Activated naive CD4-positive, alpha-beta T cell treated with anti-CD3 and anti-CD28 coated beads, Interleukin-2, amount 50 U/mL, for 72 hours (primary cell): ENCODE data around the gene ARHGAP29. TPM values are rescaled to one million over a fixed set of nuclear protein-coding genes. Genes with fewer than 3 reads are reported as not detected.
A peak's percentile ranks its signal among the peaks of the same experiment; 100 is the strongest.

Experiments
- ATAC-seq, 2 donors: fragments of 150-1000 bp; cut with Tn5 transposase; 2 replicates each; pipeline ENCODE4 v1.10.0; 2021; ENCODE audit warnings: mild to moderate bottlenecking in 2 of 2, moderate library complexity in 2 of 2
- DNase-seq, 2 donors: peaks; one replicate each; pipeline ENCODE4 v3.0.0; 2021 to 2022; ENCODE audit warnings: low spot score in 2 of 2
- H3K27ac Mint-ChIP-seq, 2 donors: one replicate each; pipeline ENCODE4 v1.8.0; 2022; ENCODE audit warnings: mild to moderate bottlenecking in 2 of 2, mixed read lengths in 2 of 2
- H3K36me3 Mint-ChIP-seq, 2 donors: one replicate each; pipeline ENCODE4 v1.8.0; 2022; ENCODE audit warnings: mixed read lengths in 2 of 2
- H3K9me3 Mint-ChIP-seq, 2 donors: one replicate each; pipeline ENCODE4 v1.8.0; 2022; ENCODE audit warnings: mixed read lengths in 2 of 2
- total RNA-seq, 2 donors: library from RNA; stranded (reverse); gene quantifications; one replicate each; pipeline ENCODE4 v1.2.3, GENCODE V29; 2022

Gene ARHGAP29
- total RNA-seq, 2 donors from 2014 or later: 0.16 TPM; not detected in 1

DNA sequence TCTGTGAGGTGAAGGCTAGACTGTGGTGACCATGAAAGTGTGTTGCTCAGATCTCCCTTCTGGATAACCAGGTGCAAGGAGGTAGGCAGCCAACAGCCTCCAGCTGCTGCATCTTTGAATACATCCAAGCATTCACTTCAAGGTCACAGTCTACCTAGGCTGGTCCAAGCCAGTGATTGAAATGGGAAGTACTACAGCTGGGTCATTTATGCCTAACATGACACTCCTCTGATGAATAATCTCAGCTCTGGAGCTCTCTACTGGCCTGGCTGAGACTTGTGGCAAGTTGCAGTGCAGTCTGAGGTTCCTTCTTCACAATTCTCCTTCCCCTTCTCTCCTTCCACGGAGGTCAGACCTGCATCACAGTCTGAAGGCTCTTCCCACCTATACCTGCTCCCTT lies 35.0 kb upstream of the ARHGAP29 start:
- no peak for ATAC-seq

DNA sequence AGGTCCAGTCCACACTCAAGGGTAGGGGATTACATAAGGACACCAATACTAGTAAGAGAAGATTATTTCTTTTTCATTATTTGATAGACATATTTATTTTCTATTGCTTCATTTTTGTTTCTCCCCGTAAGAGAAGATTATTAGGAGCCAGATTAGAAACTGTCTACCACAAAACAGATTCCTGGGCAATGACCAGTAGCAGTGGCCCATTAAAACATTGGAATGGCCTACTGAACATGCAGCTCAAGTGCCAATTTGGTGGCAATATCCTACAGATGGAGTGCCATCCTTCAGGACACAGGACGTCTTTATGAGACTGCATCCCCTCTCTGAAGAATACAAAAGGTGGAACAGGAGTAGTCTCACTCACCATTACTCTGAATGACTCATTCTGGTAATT lies 34.0 kb upstream of the ARHGAP29 start:
- Mint-ChIP-seq H3K9me3 (no peaks in the 10 kb centered on the region), H3K36me3 (no peaks in the 10 kb centered on the region), H3K27ac (no peak overlapping the region)
- DNase-seq (no peak), ATAC-seq (no peak)

More for the DNA sequence above, 35.0 kb upstream of the ARHGAP29 start:
- Mint-ChIP-seq H3K27ac (no peak overlapping the region), H3K9me3 (no peaks in the 10 kb centered on the region), H3K36me3 (no peaks in the 10 kb centered on the region)
- no peak for DNase-seq

DNA sequence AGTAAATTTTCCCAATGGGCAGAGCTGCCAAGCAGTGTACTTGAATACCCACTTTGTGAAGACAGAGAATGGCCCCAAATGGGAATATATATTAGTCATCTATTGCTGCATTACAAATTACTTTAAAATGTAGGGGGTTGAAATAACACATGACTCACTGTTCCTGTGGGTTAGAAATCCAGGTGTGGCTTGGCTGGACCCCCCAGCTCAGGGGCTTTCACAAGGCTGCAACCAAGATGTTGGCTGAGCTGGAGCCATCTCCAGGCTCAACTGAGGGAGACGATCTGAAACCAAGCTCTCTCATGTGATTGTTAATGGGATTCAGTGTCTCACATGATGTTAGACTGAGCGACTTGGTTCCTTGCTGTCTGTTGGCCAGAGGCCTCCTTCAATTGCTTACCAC lies 33.4 kb upstream of the ARHGAP29 start:
- DNase-seq (no peak), ATAC-seq (no peak)
- Mint-ChIP-seq H3K36me3 (no peaks in the 10 kb centered on the region), H3K9me3 (no peaks in the 10 kb centered on the region), H3K27ac (no peak overlapping the region)

DNA sequence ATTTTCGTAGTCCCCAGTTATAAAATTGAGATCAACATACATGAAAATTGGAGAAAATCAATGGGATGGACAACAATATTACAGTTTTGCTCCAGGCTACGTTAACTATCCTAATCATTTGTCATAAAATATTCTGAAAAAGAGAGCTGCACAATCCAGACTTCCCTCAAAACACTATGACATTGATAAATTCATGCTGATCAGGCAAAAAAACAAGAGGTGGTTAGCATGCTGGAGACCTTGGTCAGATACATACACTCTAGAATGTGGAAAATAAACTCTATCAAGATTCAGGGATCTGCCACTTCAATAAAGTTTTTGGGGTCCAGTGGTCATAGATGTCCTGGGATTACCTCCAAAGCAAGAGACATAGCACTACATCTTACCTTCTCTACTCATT lies 32.5 kb upstream of the ARHGAP29 start:
- ATAC-seq (no peak), DNase-seq (no peak)
- Mint-ChIP-seq H3K27ac (no peak overlapping the region), H3K9me3 (no peaks in the 10 kb centered on the region), H3K36me3 (no peaks in the 10 kb centered on the region)

DNA sequence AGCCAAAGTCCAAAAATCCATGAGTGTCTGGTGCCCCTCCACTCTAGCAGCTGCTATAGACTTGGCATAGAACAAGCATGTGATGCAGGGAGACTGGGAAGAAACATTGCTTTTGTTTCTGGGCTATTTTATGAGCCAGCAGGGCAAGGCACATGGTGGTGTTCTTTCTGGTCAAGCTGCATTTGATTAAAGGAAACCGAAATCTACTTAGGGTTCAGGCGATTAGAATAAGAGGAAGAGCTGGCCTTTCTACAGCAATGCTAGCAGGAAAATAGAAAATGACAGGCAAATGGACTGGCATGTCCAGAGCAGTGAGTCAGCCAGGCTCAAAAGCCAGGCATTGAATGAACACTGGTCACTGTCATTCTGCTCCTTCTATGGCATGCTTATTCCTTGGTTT lies 28.5 kb upstream of the ARHGAP29 start:
- DNase-seq: no peak
- no peaks in the 10 kb centered on the region for H3K9me3 Mint-ChIP-seq
- H3K27ac Mint-ChIP-seq: no peak overlapping the region
- no peak for ATAC-seq
- no peaks in the 10 kb centered on the region for H3K36me3 Mint-ChIP-seq

DNA sequence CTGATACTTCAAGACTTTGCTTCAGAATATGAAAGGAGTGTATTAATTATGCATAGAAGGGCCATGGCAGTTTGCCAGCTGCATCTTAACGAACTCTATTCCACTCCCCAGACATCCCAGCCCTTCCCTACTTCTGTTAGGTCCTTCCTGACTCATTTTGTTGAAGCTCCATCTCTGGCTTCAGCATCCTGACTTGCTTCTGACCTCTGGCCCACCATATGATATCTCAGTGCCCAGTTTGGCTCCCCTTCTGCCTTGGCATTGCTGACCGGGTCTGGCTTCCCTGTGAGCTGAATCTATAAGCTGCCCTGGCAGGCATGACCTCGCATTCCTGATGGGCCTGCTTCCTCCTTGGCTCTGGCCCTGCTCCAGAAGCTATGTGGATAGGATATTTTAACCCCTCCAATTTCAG lies 27.6 kb upstream of the ARHGAP29 start:
- no peak overlapping the region for H3K27ac Mint-ChIP-seq
- H3K36me3 Mint-ChIP-seq: no peaks in the 10 kb centered on the region
- DNase-seq: no peak
- no peak for ATAC-seq
- H3K9me3 Mint-ChIP-seq: no peaks in the 10 kb centered on the region

DNA sequence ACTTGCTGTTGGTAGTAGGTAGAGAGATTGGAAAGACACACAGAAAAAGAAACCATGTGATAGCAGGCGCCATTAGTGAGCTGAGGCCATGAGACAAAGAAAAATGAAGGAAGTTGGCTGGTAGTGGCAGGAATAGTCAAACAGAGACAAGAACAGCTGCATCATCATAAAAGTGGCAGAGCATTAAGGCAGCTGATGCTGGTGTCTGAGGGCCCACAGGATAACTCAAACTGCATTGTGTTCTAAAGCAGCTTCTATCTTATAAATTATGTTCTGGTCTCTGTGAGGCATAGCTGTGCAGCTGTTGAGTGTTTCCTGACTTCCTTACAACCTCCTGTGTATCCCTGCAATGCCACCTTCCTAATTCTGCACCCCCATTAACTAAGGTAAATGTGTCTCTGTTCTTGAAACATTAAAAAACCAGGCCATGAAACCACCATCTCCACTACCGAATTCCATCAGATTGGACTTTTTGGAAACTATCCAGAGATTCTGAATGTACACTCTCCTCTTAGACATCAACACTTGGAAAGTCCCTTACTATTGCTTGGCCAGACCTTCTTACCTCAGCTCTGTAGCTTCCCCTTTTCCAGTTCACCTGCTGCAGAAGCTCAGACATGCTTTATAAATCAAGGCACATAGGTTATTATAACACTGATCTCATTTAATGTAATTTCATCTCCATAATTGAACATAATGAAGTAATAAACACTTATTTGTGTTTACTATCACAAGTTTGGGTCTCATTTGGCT lies 23.4 kb upstream of the ARHGAP29 start:
- Mint-ChIP-seq H3K27ac (no peak overlapping the region), H3K9me3 (no peaks in the 10 kb centered on the region), H3K36me3 (no peaks in the 10 kb centered on the region)
- no peak for ATAC-seq
- DNase-seq: no peak

DNA sequence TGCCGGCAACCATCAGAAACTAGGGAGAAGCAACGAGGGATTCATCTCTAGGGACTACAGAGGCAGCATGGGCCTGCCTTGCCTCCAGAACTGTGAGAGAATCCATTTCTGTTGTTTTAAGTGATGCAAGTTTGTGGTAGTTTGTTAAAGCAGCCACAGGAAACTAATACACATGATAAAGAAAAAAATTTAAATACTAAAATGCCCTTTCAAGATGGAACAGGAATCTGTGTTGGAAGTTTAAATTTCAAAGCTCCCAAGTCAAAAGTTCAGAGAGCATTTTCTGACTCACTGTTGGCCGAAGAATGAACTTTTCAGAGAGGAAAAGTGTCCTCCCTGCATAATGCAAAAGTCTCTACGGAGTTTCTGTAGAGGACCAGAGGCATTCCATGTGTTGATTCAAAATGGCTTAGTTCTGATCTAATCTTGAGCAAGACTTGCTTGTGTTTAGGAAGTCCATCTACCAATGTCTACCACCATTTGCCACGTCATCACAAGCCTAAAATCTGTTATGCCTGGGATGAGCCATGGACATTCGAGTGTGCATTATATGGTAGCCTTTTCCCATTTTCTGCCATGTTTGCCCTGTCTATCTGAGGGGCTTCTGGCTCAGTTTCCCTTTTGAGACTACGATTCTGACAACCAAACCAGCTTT lies 22.4 kb upstream of the ARHGAP29 start:
- H3K9me3 Mint-ChIP-seq: no peaks in the 10 kb centered on the region
- no peaks in the 10 kb centered on the region for H3K36me3 Mint-ChIP-seq
- H3K27ac Mint-ChIP-seq: no peak overlapping the region
- DNase-seq: no peak
- no peak for ATAC-seq

DNA sequence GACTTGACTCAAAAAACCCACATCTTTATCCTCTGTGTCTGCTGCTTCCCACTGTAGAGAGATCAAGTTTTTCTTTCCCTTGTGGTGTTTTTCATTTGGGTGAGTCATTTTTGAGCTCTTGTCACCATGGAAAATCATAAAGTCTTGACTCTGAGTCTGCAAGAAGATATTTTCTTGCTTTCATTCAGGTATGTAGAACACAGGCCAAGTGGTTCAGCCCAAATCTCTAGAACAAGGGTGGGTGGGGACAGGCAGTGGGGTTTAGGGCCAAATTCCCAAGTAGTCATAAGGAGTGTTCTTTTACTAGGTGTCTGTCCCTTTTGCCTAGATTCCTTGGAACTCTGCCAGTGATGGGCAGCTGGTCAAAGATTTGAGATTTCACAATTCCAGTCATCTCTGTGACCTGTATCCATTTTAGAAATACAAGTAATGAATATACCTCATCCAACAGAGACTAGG lies 21.5 kb upstream of the ARHGAP29 start:
- H3K36me3 Mint-ChIP-seq: no peaks in the 10 kb centered on the region
- no peaks in the 10 kb centered on the region for H3K9me3 Mint-ChIP-seq
- H3K27ac Mint-ChIP-seq: peak overlapping the region in 1 of 2 donors; percentile 27
- ATAC-seq (peak in 1 of 2 donors; percentile 35), DNase-seq (no peak)

DNA sequence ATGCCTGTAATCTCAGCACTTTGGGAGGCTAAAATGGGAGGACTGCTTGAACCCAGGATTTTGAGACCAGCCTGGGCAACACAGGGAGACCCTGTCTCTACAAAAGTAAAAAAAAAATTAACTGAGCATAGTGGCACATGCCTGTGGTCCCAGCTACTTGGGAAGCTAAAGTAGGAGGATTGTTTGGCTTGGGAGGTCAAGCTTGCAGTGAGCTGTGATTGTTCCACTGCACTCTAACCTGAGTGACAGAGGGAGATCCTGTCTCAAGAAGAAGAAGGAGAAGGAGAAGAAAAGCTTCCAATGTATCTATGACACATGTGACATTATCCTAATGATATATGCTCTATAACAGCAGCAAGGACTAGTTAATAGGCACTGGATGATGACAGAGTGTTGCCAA lies 20.1 kb upstream of the ARHGAP29 start:
- H3K9me3 Mint-ChIP-seq: no peaks in the 10 kb centered on the region
- DNase-seq: no peak
- no peak overlapping the region for H3K27ac Mint-ChIP-seq

DNA sequence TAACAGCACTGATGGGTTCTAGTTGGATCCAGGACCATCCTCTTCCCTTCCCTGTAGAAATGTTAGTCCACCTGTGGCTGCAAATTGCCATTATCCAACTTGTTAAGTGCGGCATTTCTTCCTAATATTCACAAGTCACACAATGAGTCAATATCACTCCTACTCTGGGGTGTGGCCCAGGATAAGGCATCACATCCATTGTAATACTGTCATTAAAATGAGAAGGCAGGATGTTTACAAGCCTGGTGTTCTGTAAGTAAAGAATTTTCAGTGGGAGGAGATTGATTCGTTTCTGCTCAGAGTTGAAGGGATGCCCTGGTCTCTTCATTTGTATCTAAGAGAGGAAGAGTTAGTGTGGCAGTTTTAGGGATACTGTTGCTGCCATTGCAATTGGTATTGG lies 18.1 kb upstream of the ARHGAP29 start:
- ATAC-seq (no peak), DNase-seq (no peak)
- Mint-ChIP-seq H3K36me3 (no peaks in the 10 kb centered on the region), H3K9me3 (no peaks in the 10 kb centered on the region), H3K27ac (no peak overlapping the region)

More for the DNA sequence above, 20.1 kb upstream of the ARHGAP29 start:
- H3K36me3 Mint-ChIP-seq: no peaks in the 10 kb centered on the region
- no peak for ATAC-seq

DNA sequence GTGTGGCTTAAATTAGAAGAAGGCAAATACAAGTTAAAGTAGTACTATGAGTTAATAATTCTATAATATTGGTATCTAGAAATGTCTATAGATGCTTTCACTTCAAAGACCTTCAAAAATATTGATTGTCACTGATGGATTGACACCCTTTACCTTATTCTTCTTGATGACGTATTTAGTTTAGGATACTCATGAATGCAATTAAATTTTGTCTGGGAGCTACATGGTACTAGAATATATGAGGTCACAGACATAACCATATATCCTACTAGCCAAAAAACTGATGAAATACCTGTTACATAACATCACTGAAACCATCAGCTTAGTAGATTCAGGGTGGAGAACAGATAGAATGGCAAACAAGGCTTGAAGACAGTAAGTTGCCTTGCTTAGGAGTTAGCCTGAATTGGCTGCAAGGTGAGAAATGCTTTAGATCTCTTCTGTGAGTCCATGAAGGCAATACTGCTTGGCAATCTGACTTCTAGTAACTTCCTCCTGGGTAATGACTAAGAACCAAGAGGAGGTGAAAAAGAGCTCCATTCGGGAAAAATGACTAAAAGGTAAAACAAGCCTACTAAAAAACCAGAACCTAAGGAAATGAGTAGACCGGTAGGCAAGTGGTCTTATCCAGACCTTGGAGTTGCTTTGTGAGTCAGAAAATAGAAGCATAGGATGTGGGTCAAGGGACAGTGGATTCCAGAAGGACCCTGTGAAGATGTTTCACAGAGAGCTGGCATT lies 16.9 kb upstream of the ARHGAP29 start:
- DNase-seq: no peak
- Mint-ChIP-seq H3K9me3 (no peaks in the 10 kb centered on the region), H3K36me3 (no peaks in the 10 kb centered on the region), H3K27ac (no peak overlapping the region)
- no peak for ATAC-seq

DNA sequence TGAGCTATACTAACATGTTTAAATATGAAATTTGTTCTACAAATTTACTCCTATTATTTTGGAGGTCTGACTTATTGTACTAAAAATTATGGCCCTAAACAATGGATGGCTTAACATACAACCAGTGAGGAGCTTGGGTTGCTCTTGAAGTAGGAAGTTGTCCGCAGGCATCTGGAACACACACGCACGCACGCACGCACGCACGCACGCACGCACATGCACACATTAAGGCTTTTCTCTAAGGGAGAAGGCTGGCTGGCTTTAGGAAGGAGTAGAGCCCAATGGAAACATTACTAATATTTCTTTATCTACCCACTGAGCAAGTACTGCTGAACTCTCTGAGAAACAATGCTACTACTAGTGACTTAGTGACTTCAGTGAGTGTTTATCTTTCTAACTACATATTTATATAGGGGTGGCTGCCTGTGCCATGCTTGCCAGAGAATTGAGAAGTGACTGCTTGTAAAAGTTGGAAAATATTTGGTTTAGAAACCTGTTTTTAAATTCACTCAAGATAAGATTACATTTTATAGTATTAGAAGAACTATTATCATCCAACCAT lies 16.2 kb upstream of the ARHGAP29 start:
- ATAC-seq: no peak
- no peak for DNase-seq
- Mint-ChIP-seq H3K9me3 (no peaks in the 10 kb centered on the region), H3K36me3 (no peaks in the 10 kb centered on the region), H3K27ac (no peak overlapping the region)

DNA sequence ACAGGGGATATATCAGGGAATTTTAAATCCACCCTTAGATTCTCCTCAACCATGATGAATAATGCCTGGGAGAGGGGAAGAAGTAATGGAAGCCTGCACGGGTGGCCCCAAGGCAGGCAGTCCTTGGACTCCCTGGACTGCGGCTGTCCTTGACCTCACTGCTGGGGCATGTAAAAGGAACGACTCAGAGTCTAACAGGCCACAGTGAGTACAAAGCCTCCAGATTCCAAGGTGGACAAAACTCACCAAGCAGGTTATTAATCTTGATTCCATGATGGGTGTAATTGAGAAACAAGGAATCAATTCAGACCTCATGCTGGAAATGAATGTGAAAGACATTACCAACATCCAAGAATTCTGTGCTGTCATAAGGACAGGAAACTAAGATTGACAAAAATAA lies 13.0 kb upstream of the ARHGAP29 start:
- no peak for DNase-seq
- H3K27ac Mint-ChIP-seq: no peak overlapping the region

DNA sequence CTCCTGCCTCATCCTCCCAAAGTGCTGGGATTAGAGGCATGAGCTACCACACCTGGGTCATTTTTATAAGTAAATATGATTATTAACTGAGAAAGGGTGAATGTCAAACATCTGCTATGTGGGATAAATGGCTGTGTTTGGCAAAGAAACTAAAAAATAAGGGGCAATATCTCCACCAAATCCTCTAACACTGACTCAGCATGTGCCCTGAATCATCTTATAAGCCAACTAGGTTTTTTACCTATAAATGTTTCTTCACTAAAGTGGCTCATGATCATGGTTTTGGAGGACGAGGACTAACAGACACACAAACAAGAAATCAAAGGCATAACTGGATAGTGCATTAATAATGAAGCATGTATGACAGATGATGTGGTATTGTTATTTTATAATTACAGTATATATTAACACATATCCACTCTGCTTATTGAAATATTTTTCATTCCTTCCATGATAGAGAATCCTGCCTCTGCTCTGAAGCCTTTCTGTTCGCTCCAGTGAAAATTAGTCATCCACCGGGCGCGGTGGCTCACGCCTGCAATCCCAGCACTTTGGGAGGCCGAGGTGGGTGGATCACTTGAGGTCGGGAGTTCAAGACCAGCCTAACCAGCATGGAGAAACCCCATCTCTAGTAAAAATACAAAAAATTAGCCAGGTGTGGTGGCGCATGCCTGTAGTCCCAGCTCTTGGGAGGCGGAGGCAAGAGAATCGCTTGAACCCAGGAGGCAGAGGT lies 11.7 kb upstream of the ARHGAP29 start:
- no peak for ATAC-seq

More for the DNA sequence above, 13.0 kb upstream of the ARHGAP29 start:
- ATAC-seq: no peak
- Mint-ChIP-seq H3K9me3 (no peaks in the 10 kb centered on the region), H3K36me3 (peaks cover 0 to 5% of the 10 kb centered on the region in 2 donors)

More for the DNA sequence above, 11.7 kb upstream of the ARHGAP29 start:
- DNase-seq: no peak
- H3K9me3 Mint-ChIP-seq: no peaks in the 10 kb centered on the region
- peaks cover 3 to 7% of the 10 kb centered on the region in 2 donors for H3K36me3 Mint-ChIP-seq
- H3K27ac Mint-ChIP-seq: no peak overlapping the region
